NB4 (cell line): ENCODE data around the gene UBE2D3.

Experiments used
- DNase-seq: peaks from one replicate; pipeline ENCODE4 v3.0.0; 2010; ENCODE audit warnings: low read depth
- H3K4me3 ChIP-seq: one replicate; pipeline ENCODE4 v1.5.1; 2011; ENCODE audit warnings: mild to moderate bottlenecking, low read depth, low read length, moderate library complexity
- MYC ChIP-seq: IDR thresholded peaks from 2 replicates; pipeline ENCODE4 v1.6.1; 2011; ENCODE audit warnings: low read depth, low read length
- POLR2A ChIP-seq: IDR thresholded peaks from 2 replicates; pipeline ENCODE4 v1.6.1; 2011; ENCODE audit warnings: mild to moderate bottlenecking; ENCODE audit not compliant: insufficient read length; ENCODE audit errors: extremely low read depth
- TF ChIP-seq, protein P1 (sequence below): IDR thresholded peaks from 2 replicates; pipeline ENCODE4 v1.6.1; 2011; ENCODE audit warnings: low read depth, low read length
- TF ChIP-seq, protein P2 (sequence below): IDR thresholded peaks from one replicate; pipeline ENCODE4 v1.5.1; 2012; ENCODE audit warnings: low read depth, low read length

The UBE2D3 gene

DNA sequence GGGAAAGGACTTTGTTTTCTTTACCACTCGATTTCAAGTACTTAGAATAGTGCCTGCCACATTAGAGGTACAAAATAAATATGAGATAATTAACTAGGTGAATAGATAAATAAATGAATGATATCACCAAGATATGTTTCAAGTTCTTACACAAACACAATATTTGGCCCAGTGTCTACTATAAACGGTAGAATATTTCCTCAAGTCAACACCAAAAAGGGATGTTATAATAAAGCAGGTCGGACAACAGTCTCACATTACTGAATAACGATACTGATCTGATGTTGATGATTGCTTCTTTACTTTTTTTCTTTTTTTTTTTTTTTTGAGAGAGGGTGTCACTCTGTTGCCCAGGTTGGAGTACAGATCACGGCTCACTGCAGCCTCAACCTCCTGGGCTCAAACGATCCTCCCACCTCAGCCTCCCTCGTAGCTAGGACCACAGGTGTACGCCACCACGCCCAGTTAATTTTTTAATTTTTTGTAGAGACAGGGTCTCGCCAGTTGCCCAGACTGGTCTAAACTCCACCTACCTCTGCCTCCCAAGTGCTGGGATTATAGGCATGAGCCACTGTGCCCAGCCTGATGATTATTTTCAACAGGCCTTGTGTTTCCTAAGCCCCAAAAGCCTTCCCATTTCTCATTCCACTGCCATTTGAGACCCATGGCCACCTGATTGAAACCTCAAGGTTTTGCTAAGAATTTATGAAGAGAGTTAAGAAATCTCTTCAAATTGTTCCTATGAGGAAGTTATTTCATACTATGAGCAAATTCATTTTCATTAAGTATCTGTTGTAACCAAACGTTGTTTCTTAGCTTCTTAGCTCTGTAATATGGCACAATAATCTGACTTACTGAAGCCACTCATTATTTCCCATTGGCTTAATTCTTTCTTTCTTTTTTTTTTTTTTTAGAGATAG lies 68.8 kb downstream of the UBE2D3 start:
- peak overlapping the region; percentile 88 for H3K4me3 ChIP-seq
- TF ChIP-seq, protein P1, sequence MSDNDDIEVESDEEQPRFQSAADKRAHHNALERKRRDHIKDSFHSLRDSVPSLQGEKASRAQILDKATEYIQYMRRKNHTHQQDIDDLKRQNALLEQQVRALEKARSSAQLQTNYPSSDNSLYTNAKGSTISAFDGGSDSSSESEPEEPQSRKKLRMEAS = no peak
- no peak for TF ChIP-seq MYC
- TF ChIP-seq POLR2A = no peak
- TF ChIP-seq, protein P2, sequence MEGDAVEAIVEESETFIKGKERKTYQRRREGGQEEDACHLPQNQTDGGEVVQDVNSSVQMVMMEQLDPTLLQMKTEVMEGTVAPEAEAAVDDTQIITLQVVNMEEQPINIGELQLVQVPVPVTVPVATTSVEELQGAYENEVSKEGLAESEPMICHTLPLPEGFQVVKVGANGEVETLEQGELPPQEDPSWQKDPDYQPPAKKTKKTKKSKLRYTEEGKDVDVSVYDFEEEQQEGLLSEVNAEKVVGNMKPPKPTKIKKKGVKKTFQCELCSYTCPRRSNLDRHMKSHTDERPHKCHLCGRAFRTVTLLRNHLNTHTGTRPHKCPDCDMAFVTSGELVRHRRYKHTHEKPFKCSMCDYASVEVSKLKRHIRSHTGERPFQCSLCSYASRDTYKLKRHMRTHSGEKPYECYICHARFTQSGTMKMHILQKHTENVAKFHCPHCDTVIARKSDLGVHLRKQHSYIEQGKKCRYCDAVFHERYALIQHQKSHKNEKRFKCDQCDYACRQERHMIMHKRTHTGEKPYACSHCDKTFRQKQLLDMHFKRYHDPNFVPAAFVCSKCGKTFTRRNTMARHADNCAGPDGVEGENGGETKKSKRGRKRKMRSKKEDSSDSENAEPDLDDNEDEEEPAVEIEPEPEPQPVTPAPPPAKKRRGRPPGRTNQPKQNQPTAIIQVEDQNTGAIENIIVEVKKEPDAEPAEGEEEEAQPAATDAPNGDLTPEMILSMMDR = no peak

DNA sequence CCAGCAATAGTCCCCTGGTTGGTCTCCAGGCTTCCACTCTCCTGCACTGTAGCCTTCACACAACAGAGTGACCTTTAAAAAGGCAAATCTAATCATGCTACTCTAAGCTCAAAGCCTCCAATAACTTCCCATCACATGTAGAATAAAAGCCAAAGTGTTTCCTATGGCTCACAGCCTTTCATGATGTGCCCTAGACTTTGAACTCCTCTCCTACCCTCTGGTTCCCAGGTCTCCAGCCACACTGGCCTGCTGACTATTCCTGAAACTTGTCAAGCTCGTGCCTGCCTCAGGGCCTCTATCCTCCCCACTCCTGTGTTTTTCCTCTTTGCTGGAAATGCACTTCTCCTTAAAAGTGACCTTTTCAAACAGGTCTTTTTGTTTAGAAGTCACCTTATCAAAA lies 69.7 kb downstream of the UBE2D3 start:
- DNase-seq = no peak
- TF ChIP-seq, protein P1 = no peak
- TF ChIP-seq MYC = no peak
- no peak for TF ChIP-seq POLR2A
- TF ChIP-seq, protein P2 = no peak
- no peak overlapping the region for H3K4me3 ChIP-seq

More for the DNA sequence above, 68.8 kb downstream of the UBE2D3 start:
- DNase-seq = no peak

DNA sequence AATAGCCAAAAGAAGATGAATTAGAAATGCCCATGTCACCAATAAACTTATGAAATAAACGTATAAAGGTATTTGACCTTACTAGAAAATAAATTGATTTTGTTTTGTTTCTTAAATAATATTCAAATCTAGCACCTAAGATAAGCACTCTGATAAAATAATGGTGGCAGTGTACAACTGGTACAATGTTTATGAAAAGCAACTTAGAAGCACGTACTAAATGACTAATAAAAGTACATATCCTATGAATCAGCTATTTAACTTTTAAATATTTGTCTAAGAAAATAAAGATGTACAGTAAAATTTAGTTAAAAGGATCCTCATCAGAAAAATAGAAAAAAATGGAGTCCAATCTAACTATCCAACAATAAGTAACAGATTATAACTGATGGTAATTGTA lies 73.3 kb downstream of the UBE2D3 start:
- H3K4me3 ChIP-seq = no peak overlapping the region
- no peak for DNase-seq
- TF ChIP-seq POLR2A = no peak
- no peak for TF ChIP-seq MYC
- TF ChIP-seq, protein P2 = no peak
- TF ChIP-seq, protein P1 = no peak

DNA sequence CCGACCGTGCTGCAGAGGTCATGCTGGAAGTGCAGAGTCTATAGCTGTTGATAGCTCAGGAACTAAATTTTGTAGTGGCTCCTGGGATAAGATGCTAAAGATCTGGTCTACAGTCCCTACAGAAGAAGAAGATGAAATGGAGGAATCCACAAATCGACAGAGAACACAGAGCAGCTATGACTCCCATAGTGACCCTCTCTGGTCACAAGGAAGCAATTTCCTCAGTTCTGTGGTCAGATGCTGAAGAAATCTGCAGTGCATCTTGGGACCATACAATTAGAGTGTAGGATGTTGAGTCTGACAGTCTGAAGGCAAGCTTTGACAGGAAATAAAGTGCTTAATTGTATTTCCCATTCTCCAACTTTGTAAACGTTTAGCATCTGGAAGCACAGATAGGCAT lies 75.4 kb downstream of the UBE2D3 start:
- TF ChIP-seq, protein P2 = no peak
- TF ChIP-seq POLR2A = no peak
- TF ChIP-seq MYC = no peak
- TF ChIP-seq, protein P1 = no peak
- peak; percentile 28 for DNase-seq
- no peak overlapping the region for H3K4me3 ChIP-seq
